Adrenal gland (tissue), 5 donors: Measurements from ENCODE around the gene RAP1GAP.

Experiments
- POLR2A ChIP-seq, 2 donors: fragments of 450-650 bp; IDR thresholded peaks; one replicate each; pipeline ENCODE4 v1.6.1; 2017; ENCODE audit warnings: antibody characterized with exemption in 2 of 2, mild to moderate bottlenecking in 2 of 2, moderate library complexity in 1 of 2
- TF ChIP-seq, protein P1 (sequence below), 6 experiments: fragments of 450-650 bp in 4 of 6; fragments of 200-600 bp in 2 of 6; sonication (generic) in 1 of 6; IDR thresholded peaks; 1 replicate in 5 of 6; 2 replicates in 1 of 6; pipeline versions ENCODE4 v1.5.1 to v1.8.0; 2016 to 2021; ENCODE audit warnings: antibody characterized with exemption in 6 of 6, mild to moderate bottlenecking in 2 of 6, moderate library complexity in 1 of 6
- donor health status: DM: no; HTN: no; CAD: no.

DNA sequence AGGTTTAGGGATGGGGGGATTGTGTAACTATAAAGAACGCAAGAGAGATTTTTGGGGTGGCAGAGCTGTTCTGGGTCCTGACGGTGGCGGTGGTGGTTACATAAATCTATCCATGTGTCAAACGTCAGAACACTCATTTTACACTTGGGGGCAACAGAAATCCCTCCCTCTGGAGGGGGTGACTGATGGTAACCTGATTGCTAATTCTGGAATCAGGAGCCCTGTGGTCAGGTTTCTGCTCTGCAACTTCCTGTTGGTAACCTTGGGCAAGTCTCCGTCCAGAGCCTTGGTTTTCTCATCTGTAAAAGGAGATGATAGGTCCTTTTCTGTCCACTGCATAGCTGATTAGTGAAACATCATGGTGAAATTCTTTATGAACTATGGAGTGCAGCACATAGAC lies 119.1 kb downstream of the RAP1GAP start:
- TF ChIP-seq POLR2A (IDR thresholded peaks at IDR 0.05) = no peak
- TF ChIP-seq, protein P1, sequence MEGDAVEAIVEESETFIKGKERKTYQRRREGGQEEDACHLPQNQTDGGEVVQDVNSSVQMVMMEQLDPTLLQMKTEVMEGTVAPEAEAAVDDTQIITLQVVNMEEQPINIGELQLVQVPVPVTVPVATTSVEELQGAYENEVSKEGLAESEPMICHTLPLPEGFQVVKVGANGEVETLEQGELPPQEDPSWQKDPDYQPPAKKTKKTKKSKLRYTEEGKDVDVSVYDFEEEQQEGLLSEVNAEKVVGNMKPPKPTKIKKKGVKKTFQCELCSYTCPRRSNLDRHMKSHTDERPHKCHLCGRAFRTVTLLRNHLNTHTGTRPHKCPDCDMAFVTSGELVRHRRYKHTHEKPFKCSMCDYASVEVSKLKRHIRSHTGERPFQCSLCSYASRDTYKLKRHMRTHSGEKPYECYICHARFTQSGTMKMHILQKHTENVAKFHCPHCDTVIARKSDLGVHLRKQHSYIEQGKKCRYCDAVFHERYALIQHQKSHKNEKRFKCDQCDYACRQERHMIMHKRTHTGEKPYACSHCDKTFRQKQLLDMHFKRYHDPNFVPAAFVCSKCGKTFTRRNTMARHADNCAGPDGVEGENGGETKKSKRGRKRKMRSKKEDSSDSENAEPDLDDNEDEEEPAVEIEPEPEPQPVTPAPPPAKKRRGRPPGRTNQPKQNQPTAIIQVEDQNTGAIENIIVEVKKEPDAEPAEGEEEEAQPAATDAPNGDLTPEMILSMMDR (IDR thresholded peaks at IDR 0.05) = no peak
